GM04504 (cell line): ENCODE data around the gene ZNF777.
"Not testable (repeated sequence)": the region's sequence is repeated elsewhere in the genome, so short reads cannot be mapped to it uniquely, and the experiment has no call there.

Source experiments
- DNase-seq: peaks from one replicate; pipeline ENCODE4 v3.0.0-alpha.2; 2012; ENCODE audit warnings: low read depth

Gene ZNF777

GRCh38 chr7:149460493-149461277 lies at the start of gene ZNF777:
Gene ZNF777 (minus strand): TSS chr7:149461062. CDS start chr7:149456022, 5,040 bp downstream.
- DNase-seq, result peak; percentile 73

GRCh38 chr7:149510248-149510647 lies 49.4 kb upstream of the ZNF777 start:
- DNase-seq, result no peak

- DNase-seq, result no peak
Measured at GRCh38 chr7:149509774-149510173, 48.9 kb upstream of the ZNF777 start.

- DNase-seq, result no peak
Measured at GRCh38 chr7:149505551-149505950, 44.7 kb upstream of the ZNF777 start.

- DNase-seq, result no peak
Measured at GRCh38 chr7:149501651-149502050, 40.8 kb upstream of the ZNF777 start.

GRCh38 chr7:149500910-149501309 lies 40.0 kb upstream of the ZNF777 start:
- DNase-seq, result no peak

GRCh38 chr7:149500201-149500600 lies 39.3 kb upstream of the ZNF777 start:
- DNase-seq, result no peak

GRCh38 chr7:149498811-149499210 lies 37.9 kb upstream of the ZNF777 start:
- DNase-seq, result no peak

- peak; percentile 54 for DNase-seq
Measured at GRCh38 chr7:149497467-149498261, 36.8 kb upstream of the ZNF777 start, which contains the start of gene ZNF746. Gene ZNF746 (minus strand): TSS chr7:149497809. CDS start chr7:149497536, 273 bp downstream.

- DNase-seq, result no peak
Measured at GRCh38 chr7:149496642-149497391, 36.0 kb upstream of the ZNF777 start.

- peak; percentile 48 for DNase-seq
Measured at GRCh38 chr7:149495785-149496641, 35.2 kb upstream of the ZNF777 start.

GRCh38 chr7:149494738-149495368 lies 34.0 kb upstream of the ZNF777 start:
- peak; percentile 21 for DNase-seq

- not testable (repeated sequence) for DNase-seq
Measured at GRCh38 chr7:149493975-149494374, 33.1 kb upstream of the ZNF777 start.

GRCh38 chr7:149493366-149493765 lies 32.5 kb upstream of the ZNF777 start:
- DNase-seq, result no peak

GRCh38 chr7:149490083-149490760 lies 29.4 kb upstream of the ZNF777 start:
- no peak for DNase-seq

GRCh38 chr7:149489391-149490024 lies 28.6 kb upstream of the ZNF777 start:
- DNase-seq, result no peak

- DNase-seq, result no peak
Measured at GRCh38 chr7:149479568-149479967, 18.7 kb upstream of the ZNF777 start.

GRCh38 chr7:149478754-149479153 lies 17.9 kb upstream of the ZNF777 start:
- DNase-seq, result no peak

GRCh38 chr7:149477494-149478443 lies 16.9 kb upstream of the ZNF777 start:
- no peak for DNase-seq
